Activated naive CD4-positive, alpha-beta T cell (primary cell): ENCODE results near the gene FRS3.
"Not testable (repeated sequence)": the region's sequence is repeated elsewhere in the genome, so short reads cannot be mapped to it uniquely, and the experiment has no call there.

Source experiments
- DNase-seq, 4 experiments: peaks; one replicate each; lab custom pipeline; 2025; lab: John Stamatoyannopoulos, UW

Gene FRS3

DNA sequence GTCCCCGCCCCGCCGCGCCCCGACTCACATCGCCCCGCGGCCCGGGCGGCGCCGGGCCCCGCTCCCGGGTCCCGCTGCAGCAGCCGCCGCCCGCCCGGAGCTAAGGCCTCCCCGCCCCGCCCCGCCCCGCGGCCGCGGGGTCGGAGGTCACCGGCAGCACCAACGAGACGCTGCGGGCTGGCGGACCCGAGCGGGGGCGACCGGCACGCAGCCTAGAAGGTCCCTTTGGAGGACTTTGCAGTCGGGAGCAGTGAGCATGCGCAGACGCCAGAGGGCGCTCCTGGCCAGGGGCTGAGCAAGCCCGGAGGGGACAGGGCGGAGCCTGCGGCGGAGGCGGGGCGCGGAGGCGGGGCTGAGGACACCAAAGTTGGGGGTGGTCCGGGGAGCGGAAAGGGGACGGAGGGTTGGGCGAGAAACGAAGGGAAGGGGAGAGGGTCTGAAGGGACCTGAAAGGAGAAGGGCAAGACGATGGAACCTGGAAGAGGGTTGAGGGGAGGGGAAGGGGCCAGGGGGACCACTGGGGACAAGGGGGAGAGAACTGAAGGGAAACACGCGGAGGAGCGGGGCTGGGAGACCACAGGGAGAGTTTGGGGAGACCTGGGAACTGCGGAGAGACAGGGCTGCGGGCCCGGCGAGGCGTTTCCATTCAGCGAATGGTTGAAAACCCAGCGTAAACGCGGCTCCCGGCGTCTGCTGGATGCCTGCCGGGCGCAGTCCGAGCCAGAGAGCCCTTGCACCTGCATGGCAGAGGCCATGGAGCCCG is at the start of gene FRS3:
Gene FRS3, minus strand, starts transcription at position 113 of the 763 bp plus-strand sequence. CDS start 2,913 bp downstream, outside the sequence.
- DNase-seq = peak; percentile 99 to 100 (median 100)

GRCh38 chr6:41826343-41827022 is 46.8 kb upstream of the FRS3 start:
- no peak for DNase-seq

DNA sequence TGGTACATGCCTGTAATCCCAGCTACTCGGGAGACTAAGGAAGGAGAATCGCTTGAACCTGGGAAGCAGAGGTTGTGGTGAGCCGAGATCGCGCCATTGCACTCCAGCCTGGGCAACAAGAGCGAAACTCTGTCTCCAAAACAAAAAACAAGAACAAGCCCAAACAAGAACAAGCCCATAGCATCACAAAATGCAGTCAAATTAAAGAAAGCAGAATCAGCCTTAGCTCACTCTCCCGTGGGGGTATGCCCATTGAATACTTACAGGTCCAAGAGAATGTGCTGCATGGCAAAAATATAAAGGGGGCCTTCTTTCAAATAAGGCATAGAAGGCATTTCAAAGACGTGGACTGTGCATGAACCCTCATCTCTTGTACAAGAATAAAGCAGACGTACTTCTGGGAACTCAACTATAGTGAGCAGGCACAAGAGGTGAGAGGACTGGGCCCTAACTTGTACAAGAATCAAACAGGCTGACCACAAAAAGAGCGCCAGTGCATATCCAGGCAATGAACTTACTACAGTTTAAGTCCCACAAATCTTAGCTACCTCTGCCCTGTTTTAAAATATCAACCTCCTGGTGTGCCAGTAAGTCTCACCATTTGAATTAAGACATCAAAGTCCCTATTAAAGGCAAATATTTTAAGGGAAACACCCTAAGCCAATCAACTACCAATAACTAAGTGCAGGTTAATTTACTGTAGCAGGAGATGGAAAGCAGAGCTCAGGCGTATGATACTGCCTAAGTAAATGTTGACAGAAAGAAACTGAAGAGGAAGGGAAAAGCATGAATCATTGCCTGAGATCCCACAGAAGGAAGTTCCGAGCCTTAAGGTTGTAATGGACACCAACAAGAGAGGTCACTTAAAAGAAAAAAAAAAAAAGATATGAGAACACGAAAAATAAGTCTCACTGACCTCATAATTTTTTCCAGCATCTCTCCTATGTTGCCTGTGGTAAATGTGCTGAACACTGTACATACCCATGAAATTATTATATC is 45.2 kb upstream of the FRS3 start:
- no peak for DNase-seq

DNA sequence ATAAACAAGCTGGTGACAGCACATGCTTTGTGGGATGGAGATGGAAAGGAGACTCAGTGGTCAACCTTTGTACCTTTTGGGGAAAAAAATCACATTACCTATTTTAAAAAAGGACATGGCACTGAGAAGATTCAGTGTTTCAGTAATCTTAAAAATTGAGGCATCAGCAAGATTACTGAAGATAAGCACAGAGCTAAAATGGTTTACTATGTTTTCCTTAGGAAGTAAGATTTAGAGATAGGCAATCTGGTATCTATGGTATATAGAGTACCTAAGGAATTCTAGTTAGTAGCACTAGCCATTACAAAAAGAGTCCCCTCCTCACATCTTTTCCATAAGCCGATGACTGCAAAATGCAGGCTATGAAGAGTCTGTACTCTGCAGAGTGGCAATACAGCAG is 43.5 kb upstream of the FRS3 start:
- DNase-seq = no peak

- DNase-seq = no peak
Observed at GRCh38 chr6:41822021-41822420, 42.3 kb upstream of the FRS3 start.

DNA sequence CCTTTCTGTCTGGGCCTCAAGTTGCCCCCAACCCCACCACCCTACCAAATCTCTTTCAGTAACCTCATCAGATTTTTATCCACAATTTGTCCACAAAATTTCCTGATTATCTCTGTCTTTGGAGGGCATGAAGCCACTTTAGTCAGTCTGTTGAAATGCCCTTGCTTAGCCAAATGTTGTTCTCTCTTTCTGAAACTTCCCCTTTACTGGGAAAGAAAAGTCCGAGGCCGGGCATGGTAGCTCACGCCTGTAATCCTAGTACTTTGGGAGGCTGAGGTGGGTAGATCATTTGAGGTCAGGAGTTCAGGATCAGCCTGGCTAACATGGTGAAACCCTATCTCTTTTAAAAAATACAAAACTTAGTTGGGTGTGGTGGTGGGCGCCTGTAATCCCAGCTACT is 41.6 kb upstream of the FRS3 start:
- DNase-seq = no peak

DNA sequence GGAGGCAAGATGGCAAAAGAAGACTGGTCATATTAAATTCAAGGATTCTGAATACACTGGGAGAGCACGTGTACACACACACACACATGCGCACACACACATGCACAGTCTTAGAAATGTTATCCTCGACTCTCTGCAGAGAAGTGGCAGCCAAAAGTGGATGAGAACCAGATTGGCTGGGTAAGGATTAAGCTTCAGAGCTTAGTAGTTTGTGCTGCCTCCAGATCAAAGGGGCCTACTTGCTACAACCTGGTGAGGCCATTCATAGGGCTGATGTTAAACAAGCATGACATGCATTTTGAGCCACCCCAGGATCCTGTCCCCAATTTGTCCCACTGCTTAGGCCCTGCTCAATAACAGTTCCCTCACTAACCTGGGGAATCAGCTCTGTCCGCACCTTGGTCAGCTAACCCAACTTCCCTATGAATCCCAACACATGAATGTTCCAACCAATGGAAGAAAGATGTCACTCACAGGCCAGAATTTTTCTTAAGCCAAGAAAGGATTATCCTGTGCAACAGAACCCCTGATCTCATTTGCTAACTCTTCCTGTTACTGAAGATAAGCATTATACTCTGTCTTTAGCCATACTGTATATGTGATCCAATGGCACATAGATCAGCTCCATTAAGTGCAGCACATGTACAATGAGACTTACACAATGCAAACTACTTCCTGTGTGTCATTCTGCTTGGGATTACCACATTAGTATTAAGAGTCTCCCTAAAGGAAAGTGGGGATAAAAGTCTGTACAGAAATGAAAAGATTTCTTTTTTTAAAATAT is 38.8 kb upstream of the FRS3 start:
- DNase-seq = no peak

DNA sequence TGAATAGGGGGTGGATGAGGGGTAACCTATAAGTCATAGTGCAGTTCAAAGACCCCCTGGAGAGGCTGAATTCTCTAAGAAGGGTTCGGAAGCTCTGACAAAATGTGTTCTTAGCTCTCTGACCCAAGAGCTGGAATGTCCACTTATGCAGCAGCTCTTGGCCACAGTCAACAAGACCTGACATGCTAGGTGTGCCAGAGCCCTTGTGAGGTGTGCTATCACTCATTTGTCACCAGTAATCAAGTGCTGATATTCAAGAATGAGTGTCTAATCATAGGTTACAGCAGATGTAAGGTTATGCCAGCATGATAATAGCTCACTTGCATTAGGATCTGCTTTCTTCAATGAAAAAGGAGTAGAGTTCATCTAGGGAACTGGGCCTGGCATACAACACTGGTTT is 35.9 kb upstream of the FRS3 start:
- DNase-seq = no peak

GRCh38 chr6:41814629-41815028 is 34.9 kb upstream of the FRS3 start:
- no peak for DNase-seq

DNA sequence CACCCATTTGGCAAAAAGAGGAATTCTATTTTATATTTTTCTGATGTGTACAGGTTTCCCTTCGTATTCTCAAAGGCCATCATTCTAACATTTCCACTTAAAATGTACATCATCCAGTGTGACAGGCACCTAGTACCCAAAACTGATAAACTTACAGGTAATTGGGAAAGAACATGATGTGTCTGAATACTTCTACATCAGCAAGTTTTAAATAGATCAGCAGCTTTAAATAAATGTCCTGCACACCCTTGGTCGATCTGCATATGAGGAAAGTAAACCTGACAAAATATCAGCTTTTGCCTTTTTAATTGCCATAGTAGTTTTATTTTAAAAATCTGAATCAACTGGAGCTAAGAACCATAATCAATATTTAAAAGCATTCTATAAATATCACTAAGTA is 34.3 kb upstream of the FRS3 start:
- DNase-seq = no peak

GRCh38 chr6:41813469-41813868 is 33.8 kb upstream of the FRS3 start:
- no peak for DNase-seq

- not testable (repeated sequence) for DNase-seq
Observed at GRCh38 chr6:41811946-41812345, 32.2 kb upstream of the FRS3 start.

DNA sequence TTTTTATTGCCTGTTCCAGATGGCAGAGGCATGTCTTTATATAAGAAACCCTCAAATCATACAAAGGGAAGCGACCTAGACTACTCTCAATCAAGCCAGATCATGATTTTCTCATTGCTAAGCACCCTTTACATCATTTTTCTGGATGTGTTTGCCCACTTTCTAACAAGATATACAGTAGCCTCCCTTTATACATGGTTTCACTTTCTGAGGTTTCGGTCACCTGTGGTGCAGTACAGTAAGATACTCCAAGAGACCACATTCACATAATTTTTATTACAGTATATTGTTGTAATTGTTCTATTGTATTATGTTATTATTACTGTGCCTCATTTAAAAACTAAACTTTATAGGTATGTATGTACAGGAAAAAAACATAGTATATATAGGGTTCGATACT is 31.4 kb upstream of the FRS3 start:
- no peak for DNase-seq

- no peak for DNase-seq
Observed at GRCh38 chr6:41805830-41806774, 26.4 kb upstream of the FRS3 start.

DNA sequence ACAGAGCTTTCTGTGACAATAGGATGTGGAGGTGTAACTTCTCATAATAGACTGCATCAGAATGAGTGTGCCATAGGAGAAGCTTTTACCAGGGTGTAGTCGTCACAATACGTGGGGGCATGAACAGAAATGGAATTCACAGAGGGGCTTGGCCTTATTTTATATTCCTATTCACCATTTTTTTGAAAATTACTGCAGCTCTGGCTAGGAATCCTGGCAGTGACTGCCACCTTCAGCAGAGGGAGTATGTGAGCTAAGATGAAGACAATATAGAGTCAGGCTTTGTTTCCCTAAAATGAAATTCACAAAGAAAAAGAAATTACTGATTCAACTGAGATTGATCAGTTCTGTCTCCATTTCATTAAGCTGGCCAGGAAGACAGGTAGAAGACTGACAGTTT is 21.7 kb upstream of the FRS3 start:
- DNase-seq = no peak

DNA sequence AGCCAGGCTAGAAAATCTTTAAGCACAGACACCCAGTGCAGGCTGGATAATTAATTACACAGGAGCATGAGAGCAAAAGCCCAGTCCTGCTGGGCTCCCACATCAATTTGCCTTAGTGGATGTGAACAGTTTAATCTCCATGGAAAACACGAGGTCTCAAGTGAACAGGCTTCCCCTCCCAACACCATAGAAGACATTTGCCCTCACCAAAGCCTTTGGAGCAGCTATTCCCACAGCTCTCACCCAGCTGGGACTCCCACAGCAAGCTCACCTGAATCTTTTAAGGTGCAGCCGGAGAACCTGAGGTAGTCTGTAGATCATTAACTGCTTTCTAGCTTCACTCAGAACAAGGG is 19.8 kb upstream of the FRS3 start:
- DNase-seq = no peak

- no peak for DNase-seq
Observed at GRCh38 chr6:41798901-41799558, 19.3 kb upstream of the FRS3 start.

- no peak for DNase-seq
Observed at GRCh38 chr6:41796474-41796873, 16.8 kb upstream of the FRS3 start.

DNA sequence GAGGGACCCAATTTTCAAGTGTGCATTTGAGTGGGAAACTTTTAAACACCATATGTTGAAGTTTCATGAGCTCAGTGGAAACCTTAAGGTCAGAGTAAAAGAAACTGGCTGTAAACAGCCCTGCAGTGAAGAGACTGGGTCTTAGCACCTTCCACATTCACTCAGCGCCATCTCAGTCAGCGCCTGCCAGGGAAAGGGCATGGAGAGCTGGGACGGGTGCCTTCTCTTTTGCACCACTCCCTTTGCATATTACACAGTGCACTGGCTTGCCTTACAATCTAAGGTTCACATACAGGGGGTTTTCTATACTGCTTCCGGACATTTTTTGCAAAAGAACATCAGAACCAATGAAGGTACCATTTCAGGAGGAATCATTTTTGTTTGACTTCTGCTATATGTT is 12.3 kb upstream of the FRS3 start:
- DNase-seq = no peak

DNA sequence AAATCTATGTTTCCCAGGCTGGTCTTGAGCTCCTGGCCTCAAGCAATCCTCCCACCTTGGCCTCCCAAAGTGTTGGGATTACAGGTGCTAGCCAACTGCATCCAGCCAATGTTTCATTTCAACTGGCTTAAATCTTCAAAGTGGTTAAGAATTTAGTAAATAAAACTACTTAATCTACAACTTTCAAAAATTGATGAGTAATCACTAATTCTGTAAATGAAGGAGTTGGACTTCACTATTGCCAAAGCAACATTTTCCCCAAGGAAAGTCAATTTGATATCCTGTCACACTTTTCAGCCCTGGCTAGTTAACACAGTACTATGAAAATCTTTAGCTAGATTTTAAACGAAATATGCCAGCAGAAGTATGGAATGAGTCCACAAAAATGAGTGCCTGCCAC is 11.6 kb upstream of the FRS3 start:
- no peak for DNase-seq
